ENCODE measurements around the gene WNT5B.
A peak's percentile ranks its signal among the peaks of the same experiment; 100 is the strongest.

Gene WNT5B

DNA sequence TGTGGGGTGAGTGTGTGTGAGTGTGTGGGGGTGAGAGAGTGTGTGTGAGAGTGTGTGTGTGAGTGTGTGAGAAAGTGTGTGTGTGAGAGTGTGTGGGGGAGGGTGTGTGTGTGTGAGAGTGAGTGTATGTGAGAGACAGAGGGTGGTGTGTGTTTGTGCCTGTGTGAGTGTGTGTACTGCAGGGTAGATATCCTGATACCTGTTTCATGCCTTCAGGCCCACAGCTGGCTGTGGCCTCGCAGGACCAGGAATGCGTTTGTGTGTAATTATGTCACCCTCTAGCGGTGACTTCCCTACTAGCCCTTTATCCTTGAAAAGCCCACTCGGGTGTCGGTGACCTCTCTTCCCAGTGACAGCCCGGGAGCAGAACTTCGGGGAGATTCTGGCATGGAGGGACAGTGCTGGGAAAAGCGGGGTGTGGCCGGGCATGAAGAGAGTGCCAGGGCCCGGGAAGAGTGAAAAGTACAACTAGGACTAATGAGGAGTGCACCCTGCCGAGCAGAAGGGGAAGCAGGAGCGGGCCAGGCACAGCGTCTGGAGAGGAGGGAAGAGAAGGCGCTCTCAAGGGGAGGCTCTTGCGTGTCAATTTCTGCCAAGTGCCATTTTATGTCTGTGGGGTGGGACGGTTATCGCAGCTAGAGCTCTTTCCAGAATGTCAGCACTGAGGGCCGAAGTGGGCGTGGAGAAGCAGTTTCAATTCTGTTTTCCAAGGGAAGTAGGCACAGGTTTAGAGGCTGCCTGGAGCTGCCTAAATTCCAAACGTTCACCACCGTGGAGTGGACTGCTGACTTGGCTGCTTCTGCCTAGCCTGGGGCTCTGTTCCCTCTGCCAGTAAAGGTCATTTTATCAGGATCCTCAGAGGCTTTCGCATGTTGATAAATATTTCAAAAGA is 23.7 kb upstream of the WNT5B start:
- TF ChIP-seq CTCF (IDR thresholded peaks at IDR 0.05), result peak; percentile 84

DNA sequence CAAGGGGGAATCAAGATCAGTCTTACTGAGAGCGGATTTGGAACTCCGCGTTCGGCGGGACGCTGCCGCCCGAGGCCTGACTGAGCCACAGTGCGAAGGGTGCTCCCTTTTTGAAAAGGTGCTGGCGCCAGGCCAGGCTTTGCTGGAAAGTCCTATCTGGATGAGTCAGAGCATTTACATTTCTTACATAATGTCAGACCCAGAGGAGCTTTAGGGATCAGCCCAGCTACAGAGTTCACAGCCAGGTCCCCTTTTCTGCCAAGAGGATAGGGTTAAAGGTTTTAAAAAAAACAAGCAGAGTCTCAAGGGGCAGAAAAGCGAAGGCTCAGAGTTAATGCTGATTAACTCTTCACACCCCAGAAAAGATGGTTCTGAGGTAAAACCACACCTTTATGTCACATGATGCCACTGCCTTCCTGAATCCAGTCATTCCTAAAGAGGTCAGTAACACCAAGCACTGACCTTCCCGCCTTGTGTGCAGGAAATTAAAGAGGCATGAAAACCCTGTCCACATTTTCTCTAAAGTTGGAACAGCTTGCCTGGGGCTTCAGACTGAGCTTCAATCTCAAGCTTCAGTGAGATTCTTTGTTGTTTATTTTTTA is 22.9 kb upstream of the WNT5B start:
- no peak for TF ChIP-seq CTCF (IDR thresholded peaks at IDR 0.05)

- TF ChIP-seq CTCF (IDR thresholded peaks at IDR 0.05), result no peak
Observed at GRCh38 chr12:1607940-1608712, 20.9 kb upstream of the WNT5B start.

GRCh38 chr12:1608713-1609119 is 20.3 kb upstream of the WNT5B start:
- TF ChIP-seq CTCF (IDR thresholded peaks at IDR 0.05), result no peak

DNA sequence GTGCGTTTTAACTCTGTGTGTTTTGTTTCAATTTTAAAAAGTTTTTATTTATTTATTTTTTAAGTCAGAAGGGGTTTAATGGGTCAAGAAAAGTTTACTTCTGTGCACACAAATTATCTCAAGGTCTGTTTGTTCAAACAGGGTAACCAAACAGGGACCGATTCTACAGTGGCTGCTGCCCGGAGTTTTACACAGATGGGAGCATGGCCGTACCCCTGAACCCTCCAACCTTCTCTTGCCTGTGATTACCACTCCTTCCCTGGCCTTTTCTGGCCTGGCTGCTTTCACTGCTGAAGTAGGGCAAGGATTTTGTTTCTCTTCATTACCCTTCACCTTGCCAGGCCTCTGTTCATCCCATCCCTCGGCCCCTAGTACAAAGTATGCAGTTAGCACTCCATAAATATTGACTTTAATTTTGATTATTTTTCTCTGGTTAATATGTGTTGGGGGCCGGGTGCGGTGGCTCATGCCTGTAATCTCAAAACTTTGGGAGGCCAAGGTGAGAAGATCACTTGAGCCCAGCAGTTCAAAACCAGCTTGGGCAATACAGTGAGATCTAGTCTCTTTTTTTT is 18.9 kb upstream of the WNT5B start:
- no peak for TF ChIP-seq CTCF (IDR thresholded peaks at IDR 0.05)

- no peak for TF ChIP-seq CTCF (IDR thresholded peaks at IDR 0.05)
Observed at GRCh38 chr12:1611803-1612572, 17.0 kb upstream of the WNT5B start.

- TF ChIP-seq CTCF (IDR thresholded peaks at IDR 0.05), result no peak
Observed at GRCh38 chr12:1613860-1614259, 15.2 kb upstream of the WNT5B start.

Data from LNCAP (cell line).